A549 (cell line): ENCODE measurements around the gene LCN6.

Experiments used
- CBX2 ChIP-seq: fragments of 200-600 bp; sonication (generic); IDR thresholded peaks from 2 replicates; pipeline ENCODE4 v1.6.1; 2016; ENCODE audit warnings: low read depth, mild to moderate bottlenecking, borderline replicate concordance
- CBX8 ChIP-seq: fragments of 200-600 bp; sonication (generic); IDR thresholded peaks from 2 replicates; pipeline ENCODE4 v1.6.1; 2016
- CHD2 ChIP-seq: fragments of 150-350 bp; IDR thresholded peaks from 2 replicates; pipeline ENCODE4 v1.6.1; 2014; ENCODE audit warnings: low read length; ENCODE audit not compliant: partially characterized antibody
- CTCF ChIP-seq: fragments of >200 bp; sonication (Bioruptor Twin); formaldehyde crosslinking; IDR thresholded peaks from 3 replicates; pipeline ENCODE4 v1.5.1; 2016
- EP300 ChIP-seq, 2 experiments: fragments of >200 bp; sonication (Bioruptor Twin); formaldehyde crosslinking; IDR thresholded peaks; 2 replicates in 1 of 2; 3 replicates in 1 of 2; pipeline ENCODE4 v1.6.1; 2016 to 2017
- ESRRA ChIP-seq: fragments of 150-350 bp; IDR thresholded peaks from 2 replicates; pipeline ENCODE4 v1.6.1; 2014; ENCODE audit warnings: mild to moderate bottlenecking, low read length, borderline replicate concordance
- JUN ChIP-seq, 2 experiments: fragments of >200 bp; sonication (Bioruptor Twin); formaldehyde crosslinking; IDR thresholded peaks; 2 replicates in 1 of 2; 3 replicates in 1 of 2; pipeline ENCODE4 v1.6.1; 2016 to 2017
- MAX ChIP-seq: IDR thresholded peaks from 2 replicates; pipeline ENCODE4 v1.6.1; 2012
- MAZ ChIP-seq: fragments of 150-350 bp; IDR thresholded peaks from 2 replicates; pipeline ENCODE4 v1.6.1; 2014; ENCODE audit warnings: antibody characterized with exemption, low read depth, low read length, borderline replicate concordance
- POLR2A ChIP-seq: IDR thresholded peaks from 2 replicates; pipeline ENCODE4 v1.6.1; 2012; ENCODE audit warnings: mild to moderate bottlenecking, low read length
- POLR2AphosphoS2 ChIP-seq: conservative IDR thresholded peaks from 2 replicates; pipeline ENCODE4 v1.6.1; 2012; ENCODE audit warnings: low read length, improper control_type of control experiment, inconsistent platforms
- REST ChIP-seq: fragments of 200-600 bp; sonication (generic); IDR thresholded peaks from 2 replicates; pipeline ENCODE4 v1.6.1; 2016; ENCODE audit warnings: antibody characterized with exemption, mild to moderate bottlenecking, moderate library complexity
- TP53 ChIP-seq: fragments of 250-450 bp; sonication (Bioruptor Pico); IDR thresholded peaks from 2 replicates; pipeline ENCODE4 v1.5.0; 2021; ENCODE audit warnings: mild to moderate bottlenecking, moderate library complexity
- ZFP36 ChIP-seq: fragments of 450-650 bp; IDR thresholded peaks from 2 replicates; pipeline ENCODE4 v1.6.1; 2014; ENCODE audit warnings: borderline replicate concordance; ENCODE audit not compliant: partially characterized antibody

- TF ChIP-seq JUN (IDR thresholded peaks at IDR 0.05) (no peak), POLR2A (no peak), EP300 (IDR thresholded peaks at IDR 0.05) (no peak), CBX8 (no peak), POLR2AphosphoS2 (no peak), MAX (no peak), CTCF (no peak), MAZ (no peak), REST (no peak), CHD2 (no peak), ESRRA (no peak), TP53 (CRISPR knock-in tag) (no peak), CBX2 (no peak), ZFP36 (no peak)
Observed at GRCh38 chr9:136724772-136725171, 23.6 kb downstream of the LCN6 start.
